ENCODE measurements around the gene CTBP2.
A peak's percentile ranks its signal among the peaks of the same experiment; 100 is the strongest.
"Not testable (repeated sequence)": the region's sequence is repeated elsewhere in the genome, so short reads cannot be mapped to it uniquely, and the experiment has no call there.

Gene CTBP2

DNA sequence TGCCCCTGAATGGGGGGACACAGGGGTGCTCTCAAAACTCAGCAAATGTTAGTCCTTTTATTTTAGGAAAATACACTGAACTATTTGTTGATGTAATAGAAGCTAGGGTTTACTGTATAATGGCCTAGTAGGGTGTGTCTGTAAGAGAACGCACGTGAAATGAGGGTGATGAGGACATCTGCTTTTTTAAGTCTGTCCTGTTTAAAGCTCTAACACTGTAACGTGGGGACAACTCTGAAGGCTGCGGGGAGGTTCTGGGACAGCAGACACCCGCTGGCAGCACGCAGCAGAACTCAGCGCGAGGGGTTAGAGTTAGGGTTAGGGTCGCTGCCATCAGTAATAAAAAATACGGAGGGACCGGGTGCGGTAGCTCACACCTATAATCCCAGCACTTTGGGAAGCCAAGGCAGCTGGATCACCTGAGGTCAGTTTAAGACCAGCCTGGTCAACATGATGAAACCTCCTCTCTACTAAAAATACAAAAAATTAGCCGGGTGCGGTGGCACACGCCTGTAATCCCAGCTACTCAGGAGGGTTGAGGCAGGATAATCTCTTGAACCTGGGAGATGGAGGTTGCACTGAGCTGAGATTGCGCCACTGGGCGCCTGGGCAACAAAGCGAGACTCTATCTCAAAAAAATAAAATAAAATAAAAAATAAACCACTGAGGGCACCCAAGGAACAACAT, 98.0 kb downstream of the CTBP2 start:
- no peak for DNase-seq

DNA sequence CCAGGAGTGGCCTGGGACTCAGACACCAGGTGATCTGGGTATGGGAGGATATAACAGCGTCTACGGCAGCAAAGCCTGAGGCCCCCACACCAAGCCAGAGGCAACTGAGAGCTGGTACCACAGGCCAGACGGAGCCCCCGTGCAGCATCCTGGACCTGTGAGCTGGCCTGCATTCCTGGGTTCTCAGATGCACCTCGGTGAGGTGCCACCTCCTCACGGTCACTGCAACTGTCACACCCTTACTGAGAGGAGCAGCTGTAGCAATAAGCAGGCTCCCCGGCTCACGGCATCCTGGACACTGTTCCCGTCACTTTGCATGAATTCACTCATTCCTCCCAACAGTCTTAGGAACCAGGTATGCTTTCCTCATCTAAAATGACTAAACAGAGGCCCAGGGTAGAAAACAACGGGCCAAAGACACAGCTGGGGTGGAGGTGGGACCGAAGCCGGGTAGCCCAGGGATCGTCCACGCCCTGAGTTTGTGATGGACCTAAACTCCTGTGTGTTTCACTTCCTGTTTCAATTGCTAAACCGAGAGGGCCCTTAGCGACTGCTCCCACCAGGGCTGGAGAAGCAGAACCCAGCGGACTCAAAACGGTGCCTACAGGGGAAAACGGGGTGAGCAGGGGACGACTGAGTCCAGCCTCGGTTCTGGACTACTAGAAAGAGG, 98.7 kb downstream of the CTBP2 start:
- no peak for DNase-seq

DNA sequence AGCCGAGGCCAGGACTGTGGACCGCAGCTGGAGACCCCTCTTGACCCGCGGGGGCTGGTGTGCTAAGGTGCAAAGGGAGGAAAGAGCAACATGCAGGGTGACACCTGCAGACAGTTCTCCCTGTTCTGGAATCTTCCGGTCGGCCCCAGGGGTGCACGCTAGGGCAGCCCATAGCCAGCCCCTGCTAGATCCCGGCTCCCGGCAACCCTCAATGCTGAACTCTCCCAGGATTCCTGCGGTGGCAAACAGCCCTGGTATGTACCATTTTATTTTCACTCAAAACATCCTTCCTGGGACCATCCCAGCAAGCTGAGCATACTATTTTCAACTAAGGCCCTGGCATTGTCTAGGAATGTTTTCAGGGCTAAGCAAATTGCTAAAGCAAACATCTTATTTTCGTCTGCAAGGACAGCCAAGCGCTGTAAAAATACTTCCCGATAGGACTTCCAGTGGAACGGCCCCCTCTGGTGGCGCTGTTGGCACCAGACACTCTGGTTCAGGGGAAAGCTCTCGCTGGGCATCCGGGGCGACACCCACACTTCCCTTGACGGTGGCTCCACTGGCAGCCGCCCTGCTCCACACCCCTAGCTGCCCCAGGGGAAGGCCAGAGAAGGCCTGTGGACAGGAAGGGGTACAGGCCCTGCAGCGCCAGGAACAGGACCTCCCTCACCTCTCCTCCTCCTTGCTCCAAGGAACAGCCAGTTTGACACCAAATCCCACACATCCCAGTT, 99.4 kb downstream of the CTBP2 start:
- no peak for DNase-seq

DNA sequence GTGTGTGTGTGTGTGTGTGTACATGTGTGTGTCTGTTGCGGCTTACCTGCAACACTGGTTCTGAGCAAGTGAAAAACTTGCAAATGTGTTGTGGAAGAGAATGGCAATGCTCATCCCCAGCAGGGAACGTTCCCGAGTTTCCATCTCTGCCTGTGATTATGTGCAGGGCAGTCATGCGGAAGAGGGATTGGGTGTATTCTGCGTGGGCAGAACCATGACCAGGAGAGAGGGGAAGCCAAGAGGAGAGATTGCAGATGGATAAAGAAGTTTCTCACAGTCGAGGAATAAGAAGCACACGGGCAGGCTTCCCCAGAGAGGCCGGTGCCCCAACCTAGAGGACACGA, 99.9 kb downstream of the CTBP2 start:
- no peak for DNase-seq

DNA sequence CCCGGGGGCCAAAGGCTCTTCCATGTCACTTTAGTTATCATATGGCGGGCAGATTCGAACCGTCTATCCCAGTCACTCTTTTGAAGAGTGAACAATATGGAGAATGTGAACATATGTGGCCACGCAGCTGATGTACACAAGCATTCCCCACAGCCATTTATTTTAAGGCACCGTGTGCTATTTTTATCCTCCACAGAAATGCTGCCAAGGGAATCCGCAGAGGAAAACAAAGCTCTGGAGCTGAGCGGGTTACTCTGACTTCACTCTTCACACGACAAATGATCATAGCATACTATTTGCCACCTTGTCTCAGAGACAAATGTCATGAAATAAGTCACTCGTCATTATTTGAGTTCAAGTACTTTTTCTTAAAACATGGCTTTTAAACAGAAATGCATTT, 100.3 kb downstream of the CTBP2 start:
- no peak for DNase-seq

DNA sequence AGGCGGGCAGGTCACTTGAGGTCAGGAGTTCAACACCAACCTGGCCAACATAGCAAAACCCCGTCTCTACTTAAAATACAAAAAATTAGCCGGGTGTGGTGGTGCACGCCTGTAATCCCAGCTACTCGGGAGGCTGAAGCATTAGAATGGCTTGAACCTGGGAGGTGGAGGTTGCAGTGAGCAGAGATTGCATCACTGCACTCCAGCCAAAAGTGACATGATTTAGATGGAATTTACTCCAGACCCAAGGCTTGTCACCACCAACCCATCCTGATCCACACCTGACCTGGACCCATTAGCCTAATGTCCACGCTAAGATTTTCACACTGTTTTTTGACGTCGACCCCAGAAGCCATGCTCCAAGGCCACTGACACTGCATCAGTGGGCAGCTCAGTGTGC, 101.0 kb downstream of the CTBP2 start:
- not testable (repeated sequence) for DNase-seq

DNA sequence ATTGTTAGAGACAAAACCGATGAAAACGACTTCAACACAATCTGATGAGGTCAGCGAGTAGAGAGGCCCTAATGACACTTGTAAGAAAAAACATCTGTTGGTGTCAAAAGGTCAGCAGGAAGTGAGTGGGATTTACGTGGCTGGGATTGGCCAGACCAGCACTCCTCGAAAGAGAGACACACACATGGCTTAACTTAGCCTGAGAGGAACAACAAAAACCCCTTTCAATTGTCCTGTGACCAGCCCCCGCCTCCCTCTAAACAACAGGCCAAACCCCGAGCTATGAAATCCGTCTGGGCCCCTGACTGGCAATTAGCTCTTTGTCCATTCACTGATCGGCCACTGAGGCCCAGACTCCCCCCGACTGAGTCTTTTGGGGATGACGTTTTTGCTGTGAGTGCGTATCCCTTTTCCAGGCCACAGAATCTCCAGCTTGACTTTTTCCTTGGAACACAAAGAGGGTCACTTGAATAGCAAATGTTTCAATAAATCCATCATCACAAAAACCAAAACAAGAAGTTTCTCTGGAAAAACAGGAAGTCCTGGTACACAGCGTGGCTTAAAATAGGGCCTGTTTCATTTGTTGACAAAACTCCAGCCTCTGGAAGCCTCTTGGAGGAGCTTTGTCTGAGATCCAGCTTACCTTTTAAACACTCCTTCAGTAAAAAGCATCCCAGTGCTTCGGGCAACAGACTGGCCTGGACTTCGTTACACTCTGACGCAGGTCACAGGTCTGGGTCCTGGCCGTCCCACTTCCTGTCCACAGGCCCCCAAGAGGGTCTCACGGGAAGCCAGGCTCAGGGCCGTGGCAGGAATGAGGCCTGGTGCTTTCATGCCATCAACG, 103.0 kb downstream of the CTBP2 start:
- no peak for DNase-seq

DNA sequence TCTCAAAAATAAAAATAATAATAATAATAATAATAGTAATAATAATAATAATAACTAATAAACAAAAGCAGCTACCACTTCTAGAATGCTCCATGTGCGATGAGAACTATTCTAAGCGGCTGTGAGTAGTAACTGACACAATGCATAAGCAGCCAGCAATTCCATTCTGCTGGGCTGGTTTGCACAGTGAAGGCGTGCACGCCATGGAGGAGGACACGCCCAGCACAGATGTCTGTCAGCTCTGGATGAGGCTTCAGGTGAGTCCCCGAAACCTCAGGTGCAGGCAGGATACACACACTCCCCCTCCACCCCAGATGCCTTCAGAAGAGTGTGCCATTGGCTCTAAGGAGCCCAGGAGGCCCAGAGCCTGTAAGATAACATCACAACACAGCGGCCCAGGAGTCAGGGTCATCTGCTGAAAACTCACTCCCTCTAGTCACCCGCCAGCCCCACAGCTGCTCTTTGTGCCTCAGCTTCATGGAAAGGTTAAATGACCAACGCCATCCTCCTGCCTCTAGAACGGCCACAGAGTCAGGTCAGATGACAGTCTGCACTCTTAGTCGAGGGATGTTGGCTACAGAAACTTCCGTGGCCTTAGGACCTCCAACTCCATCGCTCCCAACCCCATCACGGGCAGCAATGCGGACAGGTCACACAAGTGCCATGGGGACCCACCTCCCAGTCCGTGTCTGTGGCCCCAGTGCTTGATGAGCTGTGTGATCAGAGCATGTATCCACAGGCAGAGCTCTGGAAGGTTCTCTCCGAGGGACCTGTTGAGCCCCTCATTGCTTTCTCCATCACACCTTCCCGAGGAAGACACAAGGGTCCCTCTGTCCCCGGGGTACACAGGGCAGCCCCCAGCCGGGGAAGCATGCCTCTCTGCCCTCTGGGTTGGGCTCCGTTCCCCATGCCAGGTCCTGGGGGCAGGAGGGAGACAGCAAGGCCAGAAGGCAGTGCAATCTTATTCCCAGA, 103.9 kb downstream of the CTBP2 start:
- DNase-seq = no peak

DNA sequence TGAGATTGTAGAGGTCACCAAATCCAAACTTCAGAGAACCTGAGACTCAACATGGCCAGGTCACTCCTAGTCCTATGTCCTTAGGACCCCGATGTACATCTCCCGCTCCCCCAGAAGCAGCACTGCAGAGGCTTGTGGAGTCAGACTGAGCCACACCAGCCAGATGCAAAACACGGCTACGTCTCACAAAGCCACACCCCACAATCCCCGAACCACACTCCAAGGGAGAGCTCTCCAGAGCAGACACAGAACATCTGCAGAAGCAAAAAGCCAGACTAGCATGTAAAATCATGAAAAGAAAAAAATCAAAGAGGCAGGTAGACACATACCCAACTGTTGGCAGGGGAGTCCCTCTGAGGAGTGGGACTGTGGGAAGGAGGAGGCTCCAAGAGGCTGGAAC, 104.9 kb downstream of the CTBP2 start:
- no peak for DNase-seq

DNA sequence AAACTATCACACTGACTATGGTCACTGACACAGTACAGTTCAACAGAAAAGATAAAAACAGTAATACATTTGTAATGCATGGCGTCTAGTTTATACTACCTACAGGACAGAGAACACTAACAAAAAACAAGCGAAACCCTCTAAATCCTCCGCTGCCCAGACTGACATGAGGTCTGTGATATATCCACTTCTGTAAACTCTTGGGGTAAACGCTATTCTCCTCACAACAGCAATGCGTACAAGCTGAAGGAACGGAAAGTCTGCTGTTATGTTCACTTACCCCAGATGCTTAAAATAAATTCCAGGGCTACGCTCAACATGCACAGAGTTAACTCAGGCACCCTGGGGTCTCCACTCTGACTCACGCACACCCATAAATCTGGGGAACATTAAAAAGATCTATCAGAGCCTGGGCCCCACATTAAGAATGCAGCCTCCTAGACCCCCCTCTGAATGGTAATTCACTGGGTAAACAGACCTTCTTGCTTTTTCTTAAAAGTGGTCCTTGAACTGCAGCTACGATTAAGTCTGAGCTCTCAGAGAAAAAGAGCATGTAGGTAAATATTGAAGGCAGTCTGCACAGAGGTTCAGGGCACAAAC, 105.6 kb downstream of the CTBP2 start:
- DNase-seq = no peak

DNA sequence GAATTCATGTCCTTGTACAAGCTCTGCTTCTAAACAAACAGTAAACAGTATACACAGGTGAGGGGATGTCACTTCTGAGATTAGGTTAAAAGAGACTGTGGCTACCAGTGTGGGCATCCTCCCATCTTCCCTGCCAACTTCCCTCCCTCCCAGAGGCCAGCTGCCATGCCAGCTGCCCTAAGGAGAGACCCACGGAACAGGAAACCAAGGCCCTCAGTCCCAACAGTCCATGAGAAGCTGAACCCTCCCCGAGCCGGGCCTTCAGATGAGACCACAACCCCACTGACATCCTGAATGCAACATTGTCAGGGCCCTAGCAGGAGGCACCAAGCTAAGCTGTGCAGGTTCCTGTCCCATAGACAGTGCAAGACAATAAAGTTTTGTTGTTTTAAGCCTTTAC, 106.1 kb downstream of the CTBP2 start:
- no peak for DNase-seq

DNA sequence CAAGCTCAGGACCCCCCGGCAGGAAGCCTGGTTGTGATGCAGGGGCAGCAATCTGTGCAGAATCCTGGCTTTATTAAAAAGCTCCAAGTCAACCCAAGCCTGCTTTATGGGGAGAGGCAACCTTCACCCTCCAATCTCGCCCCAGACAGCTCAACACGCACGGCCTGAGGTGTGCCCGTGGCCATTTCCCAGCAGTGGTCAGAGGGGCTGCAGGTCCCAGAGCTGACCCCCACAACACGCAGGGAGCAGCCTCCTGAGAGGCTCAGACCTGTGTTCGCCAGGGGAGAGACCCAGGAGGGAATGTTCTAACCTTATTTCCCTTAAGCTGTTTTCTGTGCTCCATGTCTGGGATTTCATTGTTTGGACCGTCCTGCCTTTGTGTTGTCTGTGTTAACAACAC, 108.2 kb downstream of the CTBP2 start:
- DNase-seq = no peak

DNA sequence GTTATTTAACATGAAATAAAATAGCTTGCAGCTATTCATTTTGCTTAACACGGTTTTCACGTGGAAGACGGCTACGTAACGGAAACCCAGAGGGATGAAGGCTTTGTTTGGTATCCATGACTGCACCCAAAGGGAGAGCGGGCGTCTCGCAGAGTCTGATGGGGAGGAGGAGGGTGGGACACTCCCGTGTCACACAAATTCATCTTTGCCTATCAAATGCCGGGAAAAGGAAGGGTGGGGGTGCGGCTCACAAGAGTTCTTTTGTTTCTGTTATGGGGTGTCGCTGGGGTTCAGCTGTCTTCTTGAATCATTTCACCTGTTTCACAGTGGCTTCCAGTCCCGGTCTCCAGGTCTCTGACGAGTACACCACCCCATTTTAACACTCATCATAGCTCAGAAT, 110.0 kb downstream of the CTBP2 start:
- DNase-seq = no peak

DNA sequence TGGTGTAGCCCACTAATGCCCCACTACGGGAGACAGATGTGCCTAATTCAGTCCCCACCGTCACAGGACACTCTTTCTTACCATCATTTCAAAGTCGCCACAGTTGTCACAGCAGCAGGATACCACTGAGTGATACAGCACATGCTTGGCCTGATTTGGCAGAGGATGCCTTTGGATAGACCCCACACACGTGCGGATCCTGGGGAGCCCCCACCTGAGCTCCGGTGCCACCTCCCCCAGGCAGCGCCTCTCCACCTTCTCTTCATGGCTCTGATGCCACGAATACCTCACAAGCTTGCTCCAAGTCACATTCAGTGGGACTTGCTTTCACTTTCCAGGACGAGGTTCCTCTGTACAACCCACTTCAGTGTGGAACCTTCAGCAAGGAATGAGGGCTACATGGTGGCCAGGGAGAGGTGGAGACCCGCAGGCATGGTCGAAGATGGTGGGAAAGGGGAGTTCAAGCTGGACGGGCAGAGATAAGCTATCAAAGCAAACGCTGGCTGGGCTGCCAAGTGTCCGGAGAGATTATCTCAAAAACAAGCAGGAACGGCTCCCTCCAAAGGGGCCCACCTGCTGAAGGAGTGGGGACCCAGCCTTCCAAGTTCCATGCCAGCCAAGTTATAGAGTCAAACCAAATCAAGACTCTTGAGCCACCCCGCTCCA, 111.0 kb downstream of the CTBP2 start:
- DNase-seq = no peak

DNA sequence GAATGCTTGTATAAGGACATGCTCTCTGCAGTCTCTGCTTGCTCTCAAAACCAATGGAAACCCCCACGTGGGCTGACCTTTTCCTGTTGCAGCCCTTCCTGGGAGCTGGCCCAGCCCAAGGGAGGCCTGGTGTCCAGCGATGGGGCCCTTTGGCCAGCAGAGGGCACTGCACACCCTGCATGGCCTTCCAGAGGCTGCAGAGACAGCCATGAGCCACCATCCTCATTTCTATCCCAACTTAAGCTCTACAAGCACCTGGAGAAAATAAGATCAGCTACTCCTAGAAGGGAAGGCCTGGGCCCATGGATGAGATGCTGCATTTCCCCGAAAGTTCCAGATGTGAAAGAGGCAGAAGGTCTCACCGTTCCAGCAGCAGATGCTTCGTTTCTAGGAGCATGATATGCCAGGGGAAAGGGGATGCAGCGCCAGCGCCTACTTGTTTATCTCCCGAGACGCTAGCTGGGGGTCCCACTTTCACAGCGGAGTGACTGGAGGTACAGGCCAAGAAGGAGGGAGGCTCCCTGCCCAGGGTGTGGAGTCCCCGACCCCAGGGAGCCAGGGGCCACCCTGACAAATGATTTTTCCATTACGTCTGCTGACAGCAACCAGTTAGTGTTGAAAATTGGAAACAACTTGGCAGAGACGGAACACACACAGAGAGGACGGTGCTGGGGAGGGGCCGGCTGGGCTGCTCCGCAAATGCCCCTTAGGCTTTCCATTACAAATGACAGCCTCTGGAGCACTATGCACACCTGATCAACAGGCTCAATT, 112.1 kb downstream of the CTBP2 start:
- peak; percentile 9 for DNase-seq

DNA sequence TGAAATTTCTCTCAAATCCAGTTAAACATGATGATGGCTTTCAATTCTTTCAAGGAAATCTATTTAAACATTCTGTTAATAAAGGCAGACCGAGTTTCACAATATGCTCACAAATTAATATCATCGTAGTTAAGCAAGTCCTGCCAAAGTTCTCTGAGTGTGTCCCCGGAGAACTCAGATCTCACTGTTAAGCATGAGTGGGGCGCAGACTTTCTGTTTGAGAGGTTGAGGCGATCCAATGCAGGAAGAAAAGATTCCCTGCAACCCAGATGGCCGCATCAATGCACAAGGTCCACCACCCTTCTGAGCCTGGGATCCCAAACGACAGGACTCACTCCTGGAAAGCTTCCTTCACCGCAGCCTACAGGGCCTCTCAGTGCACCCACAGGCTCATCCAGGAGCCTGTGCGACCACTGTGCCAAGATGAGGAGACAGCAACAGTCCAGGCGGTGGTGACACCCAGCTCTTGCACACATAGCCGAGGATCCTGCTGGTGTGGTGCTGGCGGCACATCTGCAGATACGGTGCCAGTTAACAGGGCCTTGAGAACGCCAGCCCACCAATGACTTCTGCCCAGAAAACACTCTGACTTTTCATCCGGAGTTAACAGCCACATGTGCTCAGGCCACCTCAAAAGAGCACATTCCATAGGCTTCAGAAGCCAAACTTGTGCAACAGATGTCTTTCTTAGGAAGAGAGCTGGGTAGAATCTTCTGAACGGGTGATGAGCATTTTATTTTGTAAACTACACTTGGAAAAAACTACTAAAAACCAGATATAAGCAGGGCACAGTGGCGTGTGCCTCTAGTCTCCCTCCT, 116.3 kb downstream of the CTBP2 start:
- DNase-seq = no peak

DNA sequence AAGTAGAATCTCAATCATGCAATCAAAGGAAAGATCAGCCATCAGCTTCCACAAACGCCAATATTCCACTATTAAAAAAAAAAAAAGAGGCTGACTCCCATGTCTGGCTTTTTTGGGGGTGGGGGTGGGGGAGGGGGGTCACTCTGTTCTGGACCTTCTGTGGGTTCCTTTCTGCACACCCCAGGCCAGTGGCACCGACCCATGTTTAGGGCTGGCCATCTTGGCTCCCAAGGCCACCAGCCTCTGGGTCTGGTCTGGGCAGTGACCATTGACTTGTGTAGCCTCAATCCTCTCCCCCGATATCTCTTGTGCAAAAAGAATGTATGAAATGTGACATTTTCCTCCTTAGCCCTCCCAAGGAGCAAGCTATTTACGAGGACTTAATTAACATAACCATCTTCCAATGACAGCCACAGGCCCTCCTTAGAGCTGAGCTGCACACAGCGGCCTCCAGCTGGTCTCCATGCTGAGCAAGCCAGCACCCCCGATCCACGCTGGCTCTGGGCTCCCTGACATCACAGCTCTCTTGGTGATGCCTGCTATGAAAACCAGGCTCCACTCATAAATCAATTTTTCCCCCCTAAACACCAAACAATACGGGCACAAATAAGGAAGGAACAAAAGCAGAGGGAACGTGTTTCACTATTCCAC, 118.4 kb downstream of the CTBP2 start:
- no peak for DNase-seq

DNA sequence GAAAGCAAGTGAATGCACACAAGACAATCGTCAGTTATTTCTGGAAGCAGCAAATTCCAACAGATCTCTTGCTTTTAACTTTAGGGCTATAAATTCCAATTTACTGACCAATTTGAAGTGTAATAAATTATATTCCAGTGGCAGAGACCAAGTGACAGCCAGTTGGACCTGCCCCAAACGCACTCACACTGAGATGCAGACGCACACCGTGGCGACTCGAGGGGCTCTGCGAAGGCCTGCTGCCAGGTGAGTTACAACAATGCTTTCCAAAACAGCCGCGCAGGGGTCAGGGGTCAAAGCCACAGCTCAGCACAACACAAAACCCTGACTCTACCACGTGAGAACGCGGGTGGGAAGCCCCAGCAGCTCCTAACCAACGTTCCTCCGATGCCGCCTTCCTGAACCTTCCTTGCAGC, 121.0 kb downstream of the CTBP2 start:
- no peak for DNase-seq

DNA sequence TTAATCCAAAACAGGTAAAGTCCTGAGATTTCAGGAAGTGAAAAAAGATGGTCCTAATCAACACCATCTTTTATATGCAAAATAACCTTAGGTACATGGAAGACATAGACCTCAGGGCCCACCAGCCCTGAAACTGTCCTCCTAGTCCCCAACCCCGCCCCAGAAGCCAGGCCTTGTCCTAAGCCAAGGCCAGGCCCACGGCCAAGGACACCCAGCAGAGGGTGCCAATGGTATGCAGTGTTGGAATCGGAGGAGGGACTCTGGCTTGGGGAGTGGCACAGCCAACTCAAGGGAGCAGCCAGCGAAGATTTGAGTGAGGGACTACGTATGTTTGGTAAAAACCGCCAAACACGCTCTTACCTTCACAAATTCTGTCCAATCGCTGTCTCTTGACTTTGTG, 121.7 kb downstream of the CTBP2 start:
- no peak for DNase-seq

Data from central memory CD4-positive, alpha-beta T cell (primary cell).